GM18909 (cell line): ENCODE measurements around the gene KNOP1.

Experiments
- ATAC-seq: cut with Tn5 transposase; IDR thresholded peaks from one replicate; pipeline ENCODE4 v1.9.1; 2021; ENCODE audit warnings: mild to moderate bottlenecking; ENCODE audit not compliant: unreplicated experiment, poor library complexity

Gene KNOP1, protein sequence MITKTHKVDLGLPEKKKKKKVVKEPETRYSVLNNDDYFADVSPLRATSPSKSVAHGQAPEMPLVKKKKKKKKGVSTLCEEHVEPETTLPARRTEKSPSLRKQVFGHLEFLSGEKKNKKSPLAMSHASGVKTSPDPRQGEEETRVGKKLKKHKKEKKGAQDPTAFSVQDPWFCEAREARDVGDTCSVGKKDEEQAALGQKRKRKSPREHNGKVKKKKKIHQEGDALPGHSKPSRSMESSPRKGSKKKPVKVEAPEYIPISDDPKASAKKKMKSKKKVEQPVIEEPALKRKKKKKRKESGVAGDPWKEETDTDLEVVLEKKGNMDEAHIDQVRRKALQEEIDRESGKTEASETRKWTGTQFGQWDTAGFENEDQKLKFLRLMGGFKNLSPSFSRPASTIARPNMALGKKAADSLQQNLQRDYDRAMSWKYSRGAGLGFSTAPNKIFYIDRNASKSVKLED

DNA sequence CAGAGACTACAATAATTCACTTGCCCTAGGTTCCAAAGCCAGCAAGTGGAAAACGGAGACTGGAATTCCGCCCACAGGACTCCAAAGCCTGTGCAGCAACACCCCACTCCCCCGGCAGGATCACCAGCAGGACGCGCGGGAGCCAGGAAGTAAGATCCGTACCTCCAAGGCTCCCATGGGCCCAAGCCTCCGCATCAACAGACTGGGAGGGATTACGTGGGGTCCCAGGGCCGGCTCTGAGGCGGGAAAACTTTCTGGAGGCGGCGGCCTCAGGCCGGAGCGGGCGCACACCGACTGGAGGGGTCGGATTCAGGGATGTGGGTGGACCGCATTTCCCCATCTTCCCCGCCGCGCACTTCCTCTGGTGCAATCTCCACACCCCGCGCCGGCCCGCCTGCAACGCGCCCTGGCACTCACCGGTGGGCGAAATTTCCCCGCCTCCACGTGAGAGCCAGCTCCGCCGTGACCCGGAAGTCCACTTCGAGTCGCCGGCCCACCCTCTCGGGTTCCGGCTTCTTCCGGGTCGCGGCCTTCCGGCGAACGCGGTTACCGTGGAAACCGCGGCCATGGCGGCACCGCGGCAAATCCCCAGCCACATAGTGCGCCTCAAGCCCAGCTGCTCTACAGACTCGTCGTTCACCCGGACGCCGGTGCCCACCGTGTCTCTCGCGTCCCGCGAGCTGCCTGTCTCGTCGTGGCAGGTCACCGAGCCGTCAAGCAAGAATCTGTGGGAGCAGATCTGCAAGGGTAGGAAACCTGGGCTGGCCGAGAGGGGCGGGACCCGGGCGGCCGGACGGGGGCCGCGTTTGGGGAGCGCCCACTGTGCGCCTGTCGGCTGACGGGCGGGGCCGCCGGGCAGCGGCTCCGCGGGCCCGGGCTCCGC is at the start of gene KNOP1, which contains the start of gene IQCK:
Gene KNOP1 (minus strand): TSS at position 487 of the 883 bp plus-strand sequence. CDS start 3,192 bp downstream, outside the sequence.
Gene IQCK (plus strand): TSS at position 531 of the 883 bp plus-strand sequence. CDS start 36 bp downstream, at position 567.
- peak; percentile 94 for ATAC-seq

DNA sequence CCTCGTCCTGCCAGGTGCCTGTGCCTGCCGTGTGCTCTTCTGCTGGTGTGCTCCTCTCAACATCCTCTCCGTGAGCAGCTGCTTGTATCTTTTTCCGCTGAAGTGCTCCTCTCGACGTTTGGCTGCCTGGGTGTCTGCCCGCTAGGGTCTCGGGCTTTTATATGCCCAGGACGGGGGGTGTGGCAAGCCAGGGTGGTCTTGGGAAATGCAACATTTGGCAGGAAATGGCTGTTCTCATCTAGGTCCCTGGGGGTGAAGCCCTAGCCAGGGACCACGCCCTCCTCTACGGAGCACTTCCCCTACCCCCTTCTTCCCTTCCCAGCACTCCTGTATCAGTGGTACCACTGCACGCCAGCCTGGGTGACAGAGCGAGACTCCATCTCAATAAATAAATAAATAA is 49.5 kb upstream of the KNOP1 start:
- ATAC-seq, result no peak

DNA sequence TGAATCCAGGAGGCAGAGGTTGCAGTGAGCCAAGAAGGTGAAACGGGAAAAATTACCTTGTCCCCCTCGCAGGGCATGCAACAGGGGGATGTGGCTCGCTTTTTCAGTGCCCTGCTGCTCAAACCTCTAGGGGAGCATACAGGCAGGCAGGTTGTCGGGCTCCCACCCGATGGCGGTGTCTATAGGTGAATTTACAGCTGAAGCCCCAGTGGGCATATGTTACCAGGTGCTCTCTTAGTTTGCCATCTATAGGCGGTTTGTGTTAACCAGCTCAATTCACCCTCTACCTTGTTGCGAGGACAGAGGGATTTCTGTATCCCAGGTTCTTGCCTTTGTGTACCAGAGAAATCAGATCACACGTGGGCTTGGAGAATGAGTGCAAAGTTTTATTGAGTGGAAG is 49.0 kb upstream of the KNOP1 start:
- no peak for ATAC-seq

DNA sequence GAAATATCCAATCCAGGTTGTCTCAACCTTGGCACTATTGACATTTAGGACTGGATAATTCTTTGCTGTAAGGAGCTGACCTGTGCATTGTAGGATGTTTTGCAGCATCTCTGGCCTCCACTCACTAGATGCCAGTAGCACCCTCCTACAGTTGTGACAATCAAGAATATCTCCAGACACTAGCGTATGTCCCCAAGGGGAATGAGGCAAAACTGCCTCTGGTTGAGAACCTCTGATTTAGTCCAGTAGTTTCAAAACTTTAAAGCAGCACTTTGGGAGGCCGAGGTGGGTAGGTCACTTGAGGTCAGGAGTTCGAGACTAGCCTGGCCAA is 48.5 kb upstream of the KNOP1 start:
- ATAC-seq, result no peak

DNA sequence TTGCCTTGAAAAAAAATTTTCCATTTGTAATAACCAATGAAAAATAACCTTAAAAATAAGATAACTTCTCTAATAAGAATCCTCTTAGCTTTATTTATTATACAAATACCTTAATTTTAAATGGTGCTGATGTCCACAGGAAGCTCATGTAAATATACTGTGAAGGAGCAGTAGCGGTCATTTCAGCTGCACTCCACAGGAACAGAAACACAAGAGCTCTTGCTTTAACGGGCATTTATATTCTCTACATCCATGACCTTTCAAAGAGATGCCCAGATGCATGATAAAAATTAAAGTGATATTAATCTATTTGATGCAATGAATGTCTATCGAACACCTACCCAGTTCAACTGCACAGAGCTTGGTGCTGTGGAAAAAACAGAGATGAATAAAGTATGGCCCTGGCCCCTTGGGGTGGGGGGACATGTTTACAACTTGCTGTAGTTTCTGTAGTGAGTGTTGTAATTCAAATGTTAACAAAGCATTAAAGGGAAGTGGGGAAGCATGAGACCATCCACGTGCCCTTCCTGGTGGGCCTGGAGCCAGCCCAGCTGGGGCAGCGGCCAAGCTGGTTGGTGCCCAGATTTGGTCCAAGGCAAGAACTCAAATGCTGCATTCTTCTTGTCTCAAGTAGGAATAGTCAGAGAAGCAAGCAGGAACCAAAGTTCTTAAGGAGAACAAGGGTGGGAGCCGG is 48.0 kb upstream of the KNOP1 start:
- ATAC-seq, result no peak

DNA sequence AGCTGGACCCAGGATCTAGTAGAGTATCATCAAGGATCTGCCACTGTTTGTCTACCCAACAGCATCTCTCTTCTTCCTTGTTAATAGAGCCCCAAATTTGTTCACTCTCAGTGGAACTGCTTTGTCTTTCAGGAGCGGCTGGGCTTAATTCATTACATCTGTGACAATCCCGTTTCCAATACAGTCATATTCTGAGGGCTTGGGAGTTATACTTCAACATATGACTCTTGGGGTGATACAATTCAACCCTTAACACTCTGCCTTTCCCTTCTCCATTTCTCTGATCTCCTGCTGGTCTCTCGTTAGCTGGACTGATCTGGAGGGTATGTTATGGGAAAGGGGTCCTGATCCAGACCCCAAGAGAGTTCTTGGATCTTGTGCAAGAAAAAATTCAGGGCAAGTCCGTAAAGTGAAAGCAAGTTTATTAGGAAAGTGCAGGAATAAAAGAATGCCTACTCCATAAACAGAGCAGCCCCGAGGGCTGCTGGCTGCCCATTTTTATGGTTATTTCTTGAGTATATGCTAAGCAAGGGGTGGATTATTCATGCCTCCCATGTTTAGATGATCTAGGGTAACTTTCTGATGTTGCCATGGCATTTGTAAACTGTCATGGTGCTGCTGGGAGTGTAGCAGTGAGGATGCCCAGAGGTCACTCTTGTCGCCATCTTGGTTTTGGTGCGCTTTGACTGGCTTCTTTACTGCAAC is 42.5 kb upstream of the KNOP1 start:
- ATAC-seq, result no peak

DNA sequence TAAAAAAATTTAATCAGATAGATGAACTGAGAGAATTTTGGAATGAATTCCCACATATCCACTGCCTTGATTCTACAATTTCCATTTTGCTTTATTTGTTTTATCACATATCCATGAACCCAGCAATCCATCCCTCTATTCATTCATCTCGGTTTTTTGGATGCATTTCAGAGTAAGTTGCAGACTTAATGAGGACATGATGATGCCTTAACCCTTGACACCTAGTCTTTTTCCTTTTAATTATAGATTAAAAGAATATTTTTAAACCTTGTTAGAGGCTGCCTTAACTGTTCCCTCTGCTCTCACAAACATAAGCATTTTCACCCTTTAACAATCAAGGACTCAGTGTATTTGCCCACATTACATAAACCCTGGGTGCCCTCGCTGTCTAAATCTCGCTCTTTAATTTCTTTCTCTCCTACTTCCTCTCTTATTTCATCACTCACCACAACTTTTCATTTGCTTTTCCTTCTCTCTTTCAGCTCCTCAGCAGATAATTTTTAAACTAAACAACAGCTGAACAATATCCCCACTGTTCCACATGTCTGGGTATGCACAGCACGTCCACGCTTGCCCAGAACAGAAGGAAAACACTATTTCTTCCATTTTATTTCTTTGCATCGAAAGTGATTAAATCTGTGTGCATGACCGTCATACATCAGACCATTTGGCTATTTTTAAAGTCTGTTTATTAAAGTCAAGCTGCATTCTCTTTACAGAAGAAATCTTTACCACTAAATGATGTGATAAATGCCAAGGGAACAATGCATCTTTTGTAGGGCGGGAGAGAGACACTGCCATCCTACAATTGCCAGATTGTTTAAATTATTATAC is 40.0 kb upstream of the KNOP1 start:
- no peak for ATAC-seq

DNA sequence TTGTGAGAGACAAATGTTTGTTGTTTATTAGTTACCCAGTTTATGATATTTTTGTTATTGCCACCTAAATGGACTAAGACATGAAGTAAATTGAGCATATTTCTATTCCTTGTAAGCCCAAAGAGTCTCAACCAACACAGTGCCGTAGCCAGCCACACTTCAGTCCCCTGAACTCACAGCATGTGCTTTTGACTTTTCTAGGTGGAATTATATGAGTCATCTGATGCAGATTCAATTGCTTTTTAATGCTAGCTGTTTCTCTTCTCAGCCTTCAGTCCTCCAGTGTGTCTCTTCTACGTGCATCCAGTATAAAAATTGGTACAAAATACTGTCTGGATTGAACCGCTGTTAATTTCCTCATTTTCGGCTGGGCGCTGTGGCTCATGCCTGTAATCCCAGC is 39.0 kb upstream of the KNOP1 start:
- no peak for ATAC-seq

DNA sequence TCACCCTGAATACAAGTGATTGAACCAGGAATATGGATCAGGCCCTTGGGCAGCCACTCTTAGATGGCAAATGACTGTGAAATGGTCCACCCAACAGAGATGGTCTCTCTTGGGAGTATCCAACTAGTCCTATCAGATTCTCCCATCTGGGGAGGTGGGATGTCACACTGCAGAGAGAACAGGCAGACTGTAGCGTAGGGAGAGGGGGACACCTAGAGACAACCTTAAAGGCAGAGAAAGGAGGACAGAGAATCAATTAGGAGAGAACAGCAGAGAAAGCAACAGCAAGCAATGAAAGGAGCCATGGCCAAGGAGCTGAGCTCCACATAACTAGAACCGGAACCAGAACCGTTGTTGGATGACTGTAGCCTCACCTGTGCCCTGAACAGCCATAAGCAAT is 37.2 kb upstream of the KNOP1 start:
- ATAC-seq, result no peak

DNA sequence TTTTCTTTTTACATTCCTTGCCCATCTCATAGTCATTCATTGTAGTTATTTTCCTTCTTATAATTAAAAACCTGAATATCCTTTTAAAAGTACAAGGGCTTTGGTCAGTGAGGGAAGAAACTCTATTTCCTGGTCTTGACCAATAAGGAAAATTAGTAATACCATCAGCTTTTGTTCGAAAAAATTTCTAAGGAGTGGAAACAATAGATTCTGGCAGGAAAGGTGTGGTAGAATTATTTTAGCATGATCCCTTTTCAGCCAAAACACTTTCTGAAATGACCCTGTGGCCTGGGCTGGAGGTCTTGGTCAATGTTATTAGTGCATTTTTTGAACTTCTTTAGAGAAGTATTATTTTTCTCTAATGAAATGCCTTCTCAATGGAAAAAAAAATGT is 36.6 kb upstream of the KNOP1 start:
- no peak for ATAC-seq

DNA sequence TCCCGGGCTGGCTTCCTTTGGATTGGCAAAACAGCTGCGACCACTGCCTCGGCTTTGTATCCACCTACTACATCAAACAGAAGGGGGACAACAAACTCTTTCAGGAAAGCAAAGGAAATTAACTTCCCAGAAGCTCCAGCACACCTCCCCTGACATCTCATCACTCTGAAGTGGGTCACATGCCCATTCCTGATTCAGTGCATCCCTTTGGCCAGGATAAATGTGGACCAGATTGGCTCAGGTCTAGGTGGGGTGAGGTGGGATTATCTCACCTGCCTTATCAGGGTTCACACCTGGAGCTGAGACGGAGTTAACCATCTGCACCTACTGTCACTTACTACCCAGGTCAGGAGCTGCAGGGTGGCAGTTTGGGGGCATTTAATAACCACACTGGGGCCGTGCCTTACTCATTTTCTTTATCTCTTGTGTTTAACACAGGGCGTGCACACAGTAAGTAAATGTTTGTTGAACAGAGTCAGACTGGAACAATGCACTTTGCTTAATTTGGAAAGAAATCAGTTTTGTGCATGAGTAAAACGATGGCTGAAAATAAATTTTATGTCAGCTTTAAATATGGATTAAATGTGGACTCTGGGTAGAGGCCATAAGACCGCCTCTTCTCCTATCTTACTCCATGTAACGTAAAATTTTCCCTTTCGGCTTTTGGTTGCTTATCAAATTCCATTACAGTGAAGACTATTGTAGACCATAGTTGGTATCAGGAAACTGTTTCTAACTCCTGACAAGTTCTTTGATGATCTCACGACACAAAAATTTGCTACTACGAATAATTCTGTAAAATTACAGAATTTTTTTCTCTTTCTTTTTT is 36.0 kb upstream of the KNOP1 start:
- ATAC-seq, result no peak

DNA sequence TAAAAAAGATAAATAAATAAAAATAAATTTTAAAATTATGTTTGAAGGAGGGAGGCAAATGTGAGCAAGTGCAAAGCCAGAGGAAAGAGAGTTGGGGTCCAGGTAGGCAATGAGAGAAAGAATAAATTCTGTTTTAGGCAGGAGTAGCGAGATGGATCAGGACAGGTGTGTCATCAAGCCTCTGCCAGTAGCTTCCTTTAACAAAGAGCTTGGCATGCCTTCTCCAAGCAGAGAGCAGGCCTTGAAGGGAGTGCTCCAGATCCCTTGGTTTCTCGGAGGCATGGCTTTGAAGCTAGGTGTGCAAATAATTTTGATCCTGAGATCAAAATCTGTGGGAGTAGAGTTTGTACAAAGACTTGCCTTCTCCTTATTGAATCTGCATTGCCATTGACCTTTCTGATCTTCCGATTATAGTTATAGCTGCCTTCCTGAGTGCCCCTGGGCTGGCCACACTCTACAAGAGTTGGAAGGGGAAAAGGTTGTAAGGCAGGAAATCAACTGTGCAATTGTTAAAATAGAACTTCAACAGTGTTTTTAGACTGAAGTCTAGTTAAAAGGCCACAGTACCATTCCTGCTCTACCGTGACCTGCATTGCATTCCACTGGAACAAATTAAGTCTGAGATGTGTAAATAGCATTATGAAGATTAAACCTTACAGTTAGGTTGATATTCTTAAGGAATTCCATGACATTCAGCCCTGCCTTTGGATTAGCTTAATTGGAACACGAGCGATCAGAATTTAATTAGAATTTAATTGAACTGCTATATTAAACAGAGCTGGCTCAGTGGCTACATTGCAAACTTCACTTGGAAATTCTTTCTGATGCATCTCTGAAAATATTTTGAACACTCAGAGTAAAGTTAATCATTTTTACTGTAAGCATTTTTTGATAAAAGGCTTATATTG is 33.7 kb upstream of the KNOP1 start:
- ATAC-seq, result no peak

DNA sequence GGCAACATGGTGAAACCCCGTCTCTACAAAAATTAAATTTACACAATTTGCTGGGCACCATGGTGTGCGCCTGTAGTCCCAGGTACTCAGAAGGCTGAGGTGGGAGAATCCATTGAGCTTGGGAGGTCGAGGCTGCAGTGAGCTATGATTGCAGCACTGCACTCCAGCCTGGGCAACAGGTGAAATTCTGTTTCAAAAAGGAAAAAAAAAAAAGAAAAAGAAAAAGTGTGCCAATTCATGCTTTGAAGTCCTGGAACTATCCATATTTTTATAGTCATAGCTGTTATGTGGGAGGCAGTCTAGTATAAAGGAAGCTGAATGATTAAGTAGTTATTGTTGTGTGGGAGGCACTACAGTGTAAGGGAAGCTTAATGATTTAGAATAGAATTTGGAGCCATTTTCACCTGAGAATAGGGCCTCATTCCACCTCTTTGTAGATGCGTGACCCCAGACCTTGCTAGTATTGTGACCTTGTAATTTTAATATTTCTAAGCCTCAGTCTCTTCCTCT is 31.6 kb upstream of the KNOP1 start:
- no peak for ATAC-seq

DNA sequence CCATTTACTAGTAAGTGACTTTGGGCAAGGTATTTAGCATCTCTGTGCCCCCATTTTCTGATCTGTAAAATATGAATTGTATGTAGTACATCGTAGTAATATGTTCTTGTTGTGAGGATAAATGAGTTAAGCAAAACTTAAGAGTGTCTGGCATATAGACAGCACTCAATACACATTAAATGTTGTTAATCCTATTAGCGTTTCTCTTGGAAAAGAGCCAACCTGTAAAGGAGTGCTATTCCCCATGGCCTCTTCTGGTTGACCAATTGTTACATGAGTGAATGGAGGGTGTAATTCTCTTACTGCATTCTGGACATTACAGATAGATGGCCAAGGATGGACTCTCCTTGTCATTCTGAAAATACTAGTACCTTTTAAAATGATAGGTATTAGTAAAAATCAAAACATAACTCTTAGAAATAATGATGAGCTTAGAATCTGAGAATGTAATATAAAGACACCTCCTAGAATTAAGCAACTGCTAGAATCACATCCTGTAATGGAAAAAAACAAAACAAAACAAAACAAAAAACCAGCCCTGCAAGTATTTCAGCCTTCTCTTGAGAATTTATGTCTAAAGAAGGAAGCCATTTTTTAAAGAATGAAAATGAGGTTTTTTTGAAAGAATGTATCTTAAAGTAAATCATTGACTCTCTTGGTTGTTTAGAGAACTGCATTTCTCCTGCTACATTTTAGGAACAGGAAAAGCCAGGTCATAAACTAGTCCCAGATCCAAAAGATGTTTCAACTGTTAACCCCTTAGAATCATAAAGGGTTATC is 30.6 kb upstream of the KNOP1 start:
- no peak for ATAC-seq

DNA sequence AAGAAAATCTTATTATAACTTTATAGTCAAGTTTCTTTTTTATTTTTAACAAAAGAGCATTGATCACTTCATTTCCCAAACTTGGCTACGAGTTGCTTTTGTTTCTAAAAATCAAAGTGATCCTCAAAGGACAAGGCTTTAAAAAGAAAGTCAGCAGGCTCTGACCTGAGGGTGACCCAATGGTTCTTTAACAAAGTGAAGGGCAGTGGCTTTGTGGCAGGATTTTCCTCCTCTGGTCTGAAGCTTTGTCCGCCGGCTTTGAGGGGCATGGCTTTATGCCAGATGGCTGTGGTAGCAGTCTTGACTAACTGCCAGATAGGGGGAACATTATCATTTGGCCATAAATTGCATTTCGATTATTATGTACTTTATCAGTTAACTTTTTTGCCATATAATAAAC is 28.5 kb upstream of the KNOP1 start:
- no peak for ATAC-seq

DNA sequence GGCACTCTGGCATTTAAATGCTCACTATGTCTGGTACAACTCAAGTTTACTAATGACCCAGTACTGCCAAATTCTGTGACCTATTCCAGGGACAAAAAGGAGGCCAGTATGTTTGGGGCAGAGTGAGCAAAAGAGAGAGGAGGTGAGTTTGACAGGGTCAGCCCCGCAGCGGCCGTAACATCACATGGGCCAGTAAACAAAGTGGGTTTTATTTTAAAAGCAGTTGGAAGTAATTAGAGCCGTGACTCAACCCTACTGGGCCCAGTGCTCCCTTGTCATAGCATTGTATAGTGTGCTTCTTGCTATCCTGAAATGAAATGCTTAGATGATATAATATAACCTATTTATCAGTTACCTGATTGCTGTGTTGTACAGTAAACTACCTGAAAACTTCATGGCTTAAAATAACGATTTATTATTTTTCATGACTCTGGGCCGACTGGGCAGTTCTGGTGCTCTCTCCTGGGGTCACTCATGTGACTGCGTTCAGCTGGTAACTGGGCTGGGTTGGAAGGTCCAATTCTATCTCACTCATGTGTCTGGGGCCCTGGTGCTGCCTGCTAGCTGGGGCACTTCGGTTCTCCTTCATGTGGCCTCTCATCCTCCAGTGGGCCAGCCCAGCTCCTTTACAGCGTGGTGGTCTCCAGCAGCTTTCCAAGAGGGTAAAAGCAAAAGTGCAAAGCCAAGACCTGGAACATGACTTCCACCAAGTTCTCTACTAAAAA is 27.4 kb upstream of the KNOP1 start:
- no peak for ATAC-seq
